H9 (cell line): Measurements from ENCODE around the gene MSRB1. TPM values are rescaled to one million over a fixed set of nuclear protein-coding genes. Genes with fewer than 3 reads are reported as not detected.

ENCODE experiments used
- DNase-seq: peaks from one replicate; pipeline ENCODE4 v3.0.0-alpha.2; 2017
- H2AFZ ChIP-seq: one replicate; pipeline ENCODE4 v1.6.1; 2013; ENCODE audit warnings: mild to moderate bottlenecking, low read length, control low read depth, moderate library complexity
- H2AK5ac ChIP-seq: 2 replicates; pipeline ENCODE4 v1.6.1; 2013; ENCODE audit warnings: low read length, control low read depth, mixed read lengths; ENCODE audit not compliant: insufficient read length
- H2BK120ac ChIP-seq: one replicate; pipeline ENCODE4 v1.6.1; 2013; ENCODE audit warnings: low read depth, mild to moderate bottlenecking, low read length, control low read depth, inconsistent platforms; ENCODE audit not compliant: poor library complexity, severe bottlenecking
- H2BK12ac ChIP-seq: 2 replicates; pipeline ENCODE4 v1.6.1; 2013; ENCODE audit warnings: low read length, control low read depth, mixed read lengths, low read depth; ENCODE audit not compliant: insufficient read length
- H2BK15ac ChIP-seq: 2 replicates; pipeline ENCODE4 v1.6.1; 2013; ENCODE audit warnings: low read depth, low read length, control low read depth
- H2BK20ac ChIP-seq: one replicate; pipeline ENCODE4 v1.6.1; 2013; ENCODE audit warnings: low read depth, mild to moderate bottlenecking, low read length, control low read depth, inconsistent platforms; ENCODE audit not compliant: poor library complexity, severe bottlenecking
- H2BK5ac ChIP-seq: 2 replicates; pipeline ENCODE4 v1.6.1; 2013; ENCODE audit warnings: low read length, control low read depth, mixed read lengths; ENCODE audit not compliant: insufficient read length
- H3K14ac ChIP-seq: 2 replicates; pipeline ENCODE4 v1.6.1; 2013; ENCODE audit warnings: low read length, control low read depth; ENCODE audit not compliant: insufficient read depth
- H3K18ac ChIP-seq: 2 replicates; pipeline ENCODE4 v1.6.1; 2013; ENCODE audit warnings: low read depth, mild to moderate bottlenecking, mixed read lengths, low read length, control low read depth; ENCODE audit not compliant: insufficient read length
- H3K23ac ChIP-seq: 2 replicates; pipeline ENCODE4 v1.6.1; 2013; ENCODE audit warnings: low read length, control low read depth, mixed read lengths, low read depth; ENCODE audit not compliant: insufficient read length
- H3K23me2 ChIP-seq: 2 replicates; pipeline ENCODE4 v1.6.1; 2013; ENCODE audit warnings: low read depth, mild to moderate bottlenecking, mixed read lengths, low read length, control low read depth; ENCODE audit not compliant: insufficient read length, poor library complexity, severe bottlenecking
- H3K27ac ChIP-seq: 2 replicates; pipeline ENCODE4 v1.5.1; 2013; ENCODE audit warnings: low read length, control low read depth, mixed read lengths, low read depth; ENCODE audit not compliant: insufficient read length
- H3K27me3 ChIP-seq: 2 replicates; pipeline ENCODE4 v1.6.1; 2013; ENCODE audit warnings: low read length, control low read depth, inconsistent platforms; ENCODE audit not compliant: insufficient read depth
- H3K4ac ChIP-seq: 2 replicates; pipeline ENCODE4 v1.6.1; 2013; ENCODE audit warnings: low read depth, mild to moderate bottlenecking, control low read depth, inconsistent platforms, low read length, moderate library complexity
- H3K4me1 ChIP-seq: 2 replicates; pipeline ENCODE4 v1.6.1; 2013; ENCODE audit warnings: low read length, control low read depth, inconsistent platforms; ENCODE audit not compliant: insufficient read depth
- H3K4me2 ChIP-seq: 2 replicates; pipeline ENCODE4 v1.6.1; 2013; ENCODE audit warnings: low read length, control low read depth, mixed read lengths; ENCODE audit not compliant: insufficient read length, insufficient read depth
- H3K56ac ChIP-seq: 2 replicates; pipeline ENCODE4 v1.6.1; 2013; ENCODE audit warnings: low read depth, mild to moderate bottlenecking, mixed read lengths, low read length, control low read depth; ENCODE audit not compliant: insufficient read length
- H3K79me1 ChIP-seq: 2 replicates; pipeline ENCODE4 v1.6.1; 2013; ENCODE audit warnings: low read depth, mild to moderate bottlenecking, moderate library complexity, low read length, control low read depth, inconsistent platforms; ENCODE audit not compliant: insufficient read depth, poor library complexity, severe bottlenecking
- H3K79me2 ChIP-seq: 2 replicates; pipeline ENCODE4 v1.6.1; 2013; ENCODE audit warnings: low read length, control low read depth, inconsistent platforms; ENCODE audit not compliant: insufficient read depth
- H3K9ac ChIP-seq: 2 replicates; pipeline ENCODE4 v1.6.1; 2013; ENCODE audit warnings: low read length, control low read depth, mixed read lengths; ENCODE audit not compliant: insufficient read length; ENCODE audit errors: extremely low read depth
- H3K9me3 ChIP-seq: one replicate; pipeline ENCODE4 v1.6.1; 2013; ENCODE audit warnings: low read depth, low read length, inconsistent platforms; ENCODE audit not compliant: control insufficient read depth
- H3T11ph ChIP-seq: one replicate; pipeline ENCODE4 v1.6.1; 2013; ENCODE audit warnings: mild to moderate bottlenecking, low read length, control low read depth, inconsistent platforms
- H4K20me1 ChIP-seq: one replicate; pipeline ENCODE4 v1.6.1; 2013; ENCODE audit not compliant: control insufficient read depth, insufficient read length, insufficient read depth
- H4K5ac ChIP-seq: 2 replicates; pipeline ENCODE4 v1.6.1; 2013; ENCODE audit warnings: low read depth, mild to moderate bottlenecking, mixed read lengths, low read length, control low read depth; ENCODE audit not compliant: insufficient read length
- H4K8ac ChIP-seq: replicated peaks from 2 replicates; pipeline ENCODE4 v1.6.1; 2013; ENCODE audit warnings: low read length, control low read depth, mixed read lengths, low read depth; ENCODE audit not compliant: insufficient read length
- H4K91ac ChIP-seq: 2 replicates; pipeline ENCODE4 v1.6.1; 2013; ENCODE audit warnings: low read depth, mild to moderate bottlenecking, moderate library complexity, mixed read lengths, low read length, control low read depth; ENCODE audit not compliant: insufficient read length
- H3K27ac Mint-ChIP-seq, 3 experiments: 2 replicates in 2 of 3; 3 replicates in 1 of 3; pipeline ENCODE4 v1.8.0; 2020 to 2021; ENCODE audit warnings: mixed read lengths in 3 of 3, mild to moderate bottlenecking in 1 of 3, moderate library complexity in 1 of 3
- H3K27me3 Mint-ChIP-seq: 2 replicates; pipeline ENCODE4 v1.8.0; 2021; ENCODE audit warnings: low read depth, mild to moderate bottlenecking, moderate library complexity, mixed read lengths
- H3K36me3 Mint-ChIP-seq, 3 experiments: 2 replicates in 2 of 3; 3 replicates in 1 of 3; pipeline ENCODE4 v1.8.0; 2020 to 2021; ENCODE audit warnings: low read depth in 3 of 3, mixed read lengths in 3 of 3; ENCODE audit not compliant: insufficient read depth in 1 of 3
- H3K4me1 Mint-ChIP-seq, 2 experiments: 2 replicates each; pipeline ENCODE4 v1.8.0; 2020; ENCODE audit warnings: mixed read lengths in 2 of 2
- H3K4me3 Mint-ChIP-seq, 2 experiments: 2 replicates in 1 of 2; 3 replicates in 1 of 2; pipeline ENCODE4 v1.8.0; 2020 to 2021; ENCODE audit warnings: mild to moderate bottlenecking in 2 of 2, mixed read lengths in 2 of 2, moderate library complexity in 1 of 2
- H3K9me3 Mint-ChIP-seq, 2 experiments: 2 replicates in 1 of 2; 3 replicates in 1 of 2; pipeline ENCODE4 v1.8.0; 2020; ENCODE audit warnings: mild to moderate bottlenecking in 2 of 2, mixed read lengths in 2 of 2, moderate library complexity in 1 of 2
- WGBS: extraction: QIAGEN DNeasy Blood & Tissue Kit; methylation state at CpG from one replicate; pipeline ENCODE4 v1.1.7; 2013; ENCODE audit warnings: missing lambda C conversion rate, low lambda C conversion rate, mixed read lengths; ENCODE audit not compliant: insufficient read length; ENCODE audit errors: extremely low coverage; 5-methylcytosine and 5-hydroxymethylcytosine counted together
- total RNA-seq: library from RNA; stranded (reverse); gene quantifications from 2 replicates; pipeline ENCODE4 v1.2.1, GENCODE V29; 2021
- TF ChIP-seq, protein P1 (sequence below): fragments of 200-600 bp; sonication (generic); conservative IDR thresholded peaks from 3 replicates; pipeline ENCODE4 v1.8.0; 2021; ENCODE audit warnings: antibody characterized with exemption, mild to moderate bottlenecking

The MSRB1 gene
- total RNA-seq, 1 experiment from 2014 or later: 25.7 TPM

DNA sequence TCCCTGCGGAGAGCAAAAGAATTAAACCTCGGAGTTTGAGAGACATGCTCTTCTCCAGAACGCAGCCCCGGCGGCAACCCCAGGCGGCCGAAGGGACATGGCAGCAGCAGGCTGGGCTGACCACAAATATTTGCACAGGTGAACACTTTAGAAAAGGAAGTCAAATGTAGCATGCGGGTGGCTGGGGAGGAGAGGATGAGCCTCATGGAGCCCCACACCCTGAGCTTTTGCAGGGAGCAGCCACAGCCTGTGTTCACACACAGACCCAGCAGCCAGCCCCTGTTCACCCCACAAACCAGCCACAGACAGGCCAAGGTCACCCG lies 42.6 kb downstream of the MSRB1 start:
- H3K27ac Mint-ChIP-seq: no peak overlapping the region; a peak in 1 of 7 replicates
- TF ChIP-seq, protein P1, sequence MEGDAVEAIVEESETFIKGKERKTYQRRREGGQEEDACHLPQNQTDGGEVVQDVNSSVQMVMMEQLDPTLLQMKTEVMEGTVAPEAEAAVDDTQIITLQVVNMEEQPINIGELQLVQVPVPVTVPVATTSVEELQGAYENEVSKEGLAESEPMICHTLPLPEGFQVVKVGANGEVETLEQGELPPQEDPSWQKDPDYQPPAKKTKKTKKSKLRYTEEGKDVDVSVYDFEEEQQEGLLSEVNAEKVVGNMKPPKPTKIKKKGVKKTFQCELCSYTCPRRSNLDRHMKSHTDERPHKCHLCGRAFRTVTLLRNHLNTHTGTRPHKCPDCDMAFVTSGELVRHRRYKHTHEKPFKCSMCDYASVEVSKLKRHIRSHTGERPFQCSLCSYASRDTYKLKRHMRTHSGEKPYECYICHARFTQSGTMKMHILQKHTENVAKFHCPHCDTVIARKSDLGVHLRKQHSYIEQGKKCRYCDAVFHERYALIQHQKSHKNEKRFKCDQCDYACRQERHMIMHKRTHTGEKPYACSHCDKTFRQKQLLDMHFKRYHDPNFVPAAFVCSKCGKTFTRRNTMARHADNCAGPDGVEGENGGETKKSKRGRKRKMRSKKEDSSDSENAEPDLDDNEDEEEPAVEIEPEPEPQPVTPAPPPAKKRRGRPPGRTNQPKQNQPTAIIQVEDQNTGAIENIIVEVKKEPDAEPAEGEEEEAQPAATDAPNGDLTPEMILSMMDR: no peak
- peaks cover 0 to 3% of the 10 kb centered on the region in 2 experiments; a peak in 2 of 4 replicates for H3K4me1 Mint-ChIP-seq
- Histone ChIP-seq H2BK15ac (no peak overlapping the region), H3K56ac (no peak overlapping the region), H3K79me2 (no peaks in the 10 kb centered on the region), H2BK120ac (no peak overlapping the region), H3K14ac (no peak overlapping the region), H4K8ac (no peak overlapping the region), H2AFZ (no peak overlapping the region), H3K4me1 (no peaks in the 10 kb centered on the region), H2BK5ac (no peak overlapping the region), H3K23ac (no peak overlapping the region), H3K27ac (no peak overlapping the region), H3K18ac (no peak overlapping the region), H2AK5ac (no peak overlapping the region), H2BK20ac (no peak overlapping the region), H4K5ac (no peak overlapping the region), H3K79me1 (no peaks in the 10 kb centered on the region), H4K91ac (no peak overlapping the region), H3K27me3 (no peaks in the 10 kb centered on the region), H3K4ac (no peak overlapping the region), H2BK12ac (no peak overlapping the region), H3K23me2 (no peaks in the 10 kb centered on the region), H3K9me3 (no peaks in the 10 kb centered on the region), H4K20me1 (no peaks in the 10 kb centered on the region), H3K4me2 (no peak overlapping the region), H3T11ph (no peak overlapping the region), H3K9ac (no peak overlapping the region)
- H3K36me3 Mint-ChIP-seq: no peaks in the 10 kb centered on the region
- WGBS: no CpG with 5 or more reads among the region's 9 CpGs
- DNase-seq: no peak
- no peaks in the 10 kb centered on the region; a peak in 1 of 5 replicates for H3K9me3 Mint-ChIP-seq
- no peak overlapping the region for H3K4me3 Mint-ChIP-seq
- H3K27me3 Mint-ChIP-seq: peaks cover 56% of the 10 kb centered on the region
